ENCODE data around the gene SOX5. TPM values are rescaled to one million over a fixed set of nuclear protein-coding genes. Genes with fewer than 3 reads are reported as not detected.
A peak's percentile ranks its signal among the peaks of the same experiment; 100 is the strongest.

Gene SOX5
- total RNA-seq (2014; rRNA removed; shearing (Covaris generic)): 2.1 and 4.7 TPM in 2 replicates
- polyA plus RNA-seq (2016; fragmentation: Nextera tagmentation; extraction: Ambion mirVana): 1.0 and 1.5 TPM in 2 replicates
- long read RNA-seq, partial matches to known transcripts: 1 of 1 reads
- long read RNA-seq, other reads (novel, unspliced or antisense): 0 of 1 reads

DNA sequence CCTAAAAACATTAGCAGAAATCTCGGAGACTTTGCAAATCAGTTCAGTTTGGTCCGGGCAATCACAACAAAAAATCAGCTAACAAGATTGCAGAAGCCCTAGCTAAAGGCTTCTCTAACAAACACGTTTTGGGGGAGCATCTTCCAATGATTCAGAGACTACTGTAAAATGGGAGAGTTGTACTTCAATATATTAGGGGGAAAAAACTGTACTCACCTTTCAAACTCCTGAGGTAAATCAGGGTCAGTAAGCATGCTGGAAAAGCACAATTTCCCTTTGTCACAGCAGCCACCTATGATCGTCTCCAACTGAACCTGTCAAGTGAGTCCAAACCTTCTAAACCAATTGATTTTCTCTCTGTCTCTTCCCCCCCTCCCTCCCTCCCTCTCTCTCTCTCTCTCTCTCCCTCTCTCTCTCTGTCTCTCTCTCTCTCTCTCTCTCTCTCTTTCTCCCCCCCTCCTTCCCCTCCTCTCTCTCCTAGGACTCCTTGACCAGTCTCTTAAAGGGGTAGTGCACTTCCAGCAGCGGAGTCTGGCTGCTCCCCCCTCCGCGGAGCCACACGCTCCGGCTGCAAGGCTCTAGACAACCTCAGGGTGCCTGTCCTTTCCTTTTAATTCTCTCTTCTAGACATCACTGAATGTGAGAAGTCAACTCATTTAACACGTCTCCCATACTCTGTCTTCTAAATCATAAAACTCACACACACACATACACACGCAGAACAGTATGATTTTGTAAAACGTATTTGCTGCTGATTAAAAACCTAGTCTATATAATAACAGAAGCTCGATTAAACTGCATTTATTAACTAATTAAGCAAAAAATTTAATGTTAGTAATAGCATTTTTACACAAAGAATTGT is at the start of gene SOX5:
SOX5 (minus strand) TSS at position 323 of the 862 bp plus-strand sequence; CDS start at position 254, 69 bp downstream.
- no peak within 1 kb of the TSS for H3K27ac ChIP-seq (ENCODE audit: low read depth)
- Mint-ChIP-seq H3K27me3 (ENCODE audit: insufficient read depth, low read depth, poor library complexity) (peaks cover 1% of the 10 kb centered on the region), H3K9me3 (no peaks in the 10 kb centered on the region), H3K4me1 (no peaks in the 10 kb centered on the region), H3K4me3 (no peak within 1 kb of the TSS), H3K36me3 (ENCODE audit: low read depth) (no peaks in the 10 kb centered on the region), H3K27ac (no peak within 1 kb of the TSS)
- H3K4me3 ChIP-seq: peak within 1 kb of the TSS; percentile 59
- peak within 1 kb of the TSS; percentile 89 for H3K4me2 ChIP-seq
- no peaks in the 10 kb centered on the region for H3K79me2 ChIP-seq (replicated peaks; ENCODE audit: insufficient read depth)
- TF ChIP-seq, protein P1, sequence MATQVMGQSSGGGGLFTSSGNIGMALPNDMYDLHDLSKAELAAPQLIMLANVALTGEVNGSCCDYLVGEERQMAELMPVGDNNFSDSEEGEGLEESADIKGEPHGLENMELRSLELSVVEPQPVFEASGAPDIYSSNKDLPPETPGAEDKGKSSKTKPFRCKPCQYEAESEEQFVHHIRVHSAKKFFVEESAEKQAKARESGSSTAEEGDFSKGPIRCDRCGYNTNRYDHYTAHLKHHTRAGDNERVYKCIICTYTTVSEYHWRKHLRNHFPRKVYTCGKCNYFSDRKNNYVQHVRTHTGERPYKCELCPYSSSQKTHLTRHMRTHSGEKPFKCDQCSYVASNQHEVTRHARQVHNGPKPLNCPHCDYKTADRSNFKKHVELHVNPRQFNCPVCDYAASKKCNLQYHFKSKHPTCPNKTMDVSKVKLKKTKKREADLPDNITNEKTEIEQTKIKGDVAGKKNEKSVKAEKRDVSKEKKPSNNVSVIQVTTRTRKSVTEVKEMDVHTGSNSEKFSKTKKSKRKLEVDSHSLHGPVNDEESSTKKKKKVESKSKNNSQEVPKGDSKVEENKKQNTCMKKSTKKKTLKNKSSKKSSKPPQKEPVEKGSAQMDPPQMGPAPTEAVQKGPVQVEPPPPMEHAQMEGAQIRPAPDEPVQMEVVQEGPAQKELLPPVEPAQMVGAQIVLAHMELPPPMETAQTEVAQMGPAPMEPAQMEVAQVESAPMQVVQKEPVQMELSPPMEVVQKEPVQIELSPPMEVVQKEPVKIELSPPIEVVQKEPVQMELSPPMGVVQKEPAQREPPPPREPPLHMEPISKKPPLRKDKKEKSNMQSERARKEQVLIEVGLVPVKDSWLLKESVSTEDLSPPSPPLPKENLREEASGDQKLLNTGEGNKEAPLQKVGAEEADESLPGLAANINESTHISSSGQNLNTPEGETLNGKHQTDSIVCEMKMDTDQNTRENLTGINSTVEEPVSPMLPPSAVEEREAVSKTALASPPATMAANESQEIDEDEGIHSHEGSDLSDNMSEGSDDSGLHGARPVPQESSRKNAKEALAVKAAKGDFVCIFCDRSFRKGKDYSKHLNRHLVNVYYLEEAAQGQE (IDR thresholded peaks at IDR 0.05; ENCODE audit: unreplicated experiment): no peak
- TF ChIP-seq, protein P2, sequence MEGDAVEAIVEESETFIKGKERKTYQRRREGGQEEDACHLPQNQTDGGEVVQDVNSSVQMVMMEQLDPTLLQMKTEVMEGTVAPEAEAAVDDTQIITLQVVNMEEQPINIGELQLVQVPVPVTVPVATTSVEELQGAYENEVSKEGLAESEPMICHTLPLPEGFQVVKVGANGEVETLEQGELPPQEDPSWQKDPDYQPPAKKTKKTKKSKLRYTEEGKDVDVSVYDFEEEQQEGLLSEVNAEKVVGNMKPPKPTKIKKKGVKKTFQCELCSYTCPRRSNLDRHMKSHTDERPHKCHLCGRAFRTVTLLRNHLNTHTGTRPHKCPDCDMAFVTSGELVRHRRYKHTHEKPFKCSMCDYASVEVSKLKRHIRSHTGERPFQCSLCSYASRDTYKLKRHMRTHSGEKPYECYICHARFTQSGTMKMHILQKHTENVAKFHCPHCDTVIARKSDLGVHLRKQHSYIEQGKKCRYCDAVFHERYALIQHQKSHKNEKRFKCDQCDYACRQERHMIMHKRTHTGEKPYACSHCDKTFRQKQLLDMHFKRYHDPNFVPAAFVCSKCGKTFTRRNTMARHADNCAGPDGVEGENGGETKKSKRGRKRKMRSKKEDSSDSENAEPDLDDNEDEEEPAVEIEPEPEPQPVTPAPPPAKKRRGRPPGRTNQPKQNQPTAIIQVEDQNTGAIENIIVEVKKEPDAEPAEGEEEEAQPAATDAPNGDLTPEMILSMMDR (conservative IDR thresholded peaks at IDR 0.05; ENCODE audit: low read depth in 2 of 2): no peak
- TF ChIP-seq, protein P3, sequence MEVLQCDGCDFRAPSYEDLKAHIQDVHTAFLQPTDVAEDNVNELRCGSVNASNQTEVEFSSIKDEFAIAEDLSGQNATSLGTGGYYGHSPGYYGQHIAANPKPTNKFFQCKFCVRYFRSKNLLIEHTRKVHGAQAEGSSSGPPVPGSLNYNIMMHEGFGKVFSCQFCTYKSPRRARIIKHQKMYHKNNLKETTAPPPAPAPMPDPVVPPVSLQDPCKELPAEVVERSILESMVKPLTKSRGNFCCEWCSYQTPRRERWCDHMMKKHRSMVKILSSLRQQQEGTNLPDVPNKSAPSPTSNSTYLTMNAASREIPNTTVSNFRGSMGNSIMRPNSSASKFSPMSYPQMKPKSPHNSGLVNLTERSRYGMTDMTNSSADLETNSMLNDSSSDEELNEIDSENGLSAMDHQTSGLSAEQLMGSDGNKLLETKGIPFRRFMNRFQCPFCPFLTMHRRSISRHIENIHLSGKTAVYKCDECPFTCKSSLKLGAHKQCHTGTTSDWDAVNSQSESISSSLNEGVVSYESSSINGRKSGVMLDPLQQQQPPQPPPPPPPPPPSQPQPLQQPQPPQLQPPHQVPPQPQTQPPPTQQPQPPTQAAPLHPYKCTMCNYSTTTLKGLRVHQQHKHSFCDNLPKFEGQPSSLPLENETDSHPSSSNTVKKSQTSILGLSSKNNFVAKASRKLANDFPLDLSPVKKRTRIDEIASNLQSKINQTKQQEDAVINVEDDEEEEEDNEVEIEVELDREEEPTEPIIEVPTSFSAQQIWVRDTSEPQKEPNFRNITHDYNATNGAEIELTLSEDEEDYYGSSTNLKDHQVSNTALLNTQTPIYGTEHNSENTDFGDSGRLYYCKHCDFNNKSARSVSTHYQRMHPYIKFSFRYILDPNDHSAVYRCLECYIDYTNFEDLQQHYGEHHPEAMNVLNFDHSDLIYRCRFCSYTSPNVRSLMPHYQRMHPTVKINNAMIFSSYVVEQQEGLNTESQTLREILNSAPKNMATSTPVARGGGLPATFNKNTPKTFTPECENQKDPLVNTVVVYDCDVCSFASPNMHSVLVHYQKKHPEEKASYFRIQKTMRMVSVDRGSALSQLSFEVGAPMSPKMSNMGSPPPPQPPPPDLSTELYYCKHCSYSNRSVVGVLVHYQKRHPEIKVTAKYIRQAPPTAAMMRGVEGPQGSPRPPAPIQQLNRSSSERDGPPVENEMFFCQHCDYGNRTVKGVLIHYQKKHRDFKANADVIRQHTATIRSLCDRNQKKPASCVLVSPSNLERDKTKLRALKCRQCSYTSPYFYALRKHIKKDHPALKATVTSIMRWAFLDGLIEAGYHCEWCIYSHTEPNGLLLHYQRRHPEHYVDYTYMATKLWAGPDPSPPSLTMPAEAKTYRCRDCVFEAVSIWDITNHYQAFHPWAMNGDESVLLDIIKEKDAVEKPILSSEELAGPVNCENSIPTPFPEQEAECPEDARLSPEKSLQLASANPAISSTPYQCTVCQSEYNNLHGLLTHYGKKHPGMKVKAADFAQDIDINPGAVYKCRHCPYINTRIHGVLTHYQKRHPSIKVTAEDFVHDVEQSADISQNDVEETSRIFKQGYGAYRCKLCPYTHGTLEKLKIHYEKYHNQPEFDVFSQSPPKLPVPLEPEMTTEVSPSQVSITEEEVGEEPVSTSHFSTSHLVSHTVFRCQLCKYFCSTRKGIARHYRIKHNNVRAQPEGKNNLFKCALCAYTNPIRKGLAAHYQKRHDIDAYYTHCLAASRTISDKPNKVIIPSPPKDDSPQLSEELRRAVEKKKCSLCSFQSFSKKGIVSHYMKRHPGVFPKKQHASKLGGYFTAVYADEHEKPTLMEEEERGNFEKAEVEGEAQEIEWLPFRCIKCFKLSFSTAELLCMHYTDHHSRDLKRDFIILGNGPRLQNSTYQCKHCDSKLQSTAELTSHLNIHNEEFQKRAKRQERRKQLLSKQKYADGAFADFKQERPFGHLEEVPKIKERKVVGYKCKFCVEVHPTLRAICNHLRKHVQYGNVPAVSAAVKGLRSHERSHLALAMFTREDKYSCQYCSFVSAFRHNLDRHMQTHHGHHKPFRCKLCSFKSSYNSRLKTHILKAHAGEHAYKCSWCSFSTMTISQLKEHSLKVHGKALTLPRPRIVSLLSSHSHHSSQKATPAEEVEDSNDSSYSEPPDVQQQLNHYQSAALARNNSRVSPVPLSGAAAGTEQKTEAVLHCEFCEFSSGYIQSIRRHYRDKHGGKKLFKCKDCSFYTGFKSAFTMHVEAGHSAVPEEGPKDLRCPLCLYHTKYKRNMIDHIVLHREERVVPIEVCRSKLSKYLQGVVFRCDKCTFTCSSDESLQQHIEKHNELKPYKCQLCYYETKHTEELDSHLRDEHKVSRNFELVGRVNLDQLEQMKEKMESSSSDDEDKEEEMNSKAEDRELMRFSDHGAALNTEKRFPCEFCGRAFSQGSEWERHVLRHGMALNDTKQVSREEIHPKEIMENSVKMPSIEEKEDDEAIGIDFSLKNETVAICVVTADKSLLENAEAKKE (CRISPR knock-in tag; IDR thresholded peaks at IDR 0.05): no peak
- no peak for TF ChIP-seq NANOG (IDR thresholded peaks at IDR 0.05; ENCODE audit: borderline replicate concordance)
- no peak for TF ChIP-seq ZNF331 (CRISPR knock-in tag; IDR thresholded peaks at IDR 0.05; ENCODE audit: low read depth)
- no peak for TF ChIP-seq POLR2AphosphoS5 (IDR thresholded peaks at IDR 0.05; ENCODE audit: low read depth)
- no peak for TF ChIP-seq ZNF114 (CRISPR knock-in tag; IDR thresholded peaks at IDR 0.05)
- no peak for TF ChIP-seq CREB1 (CRISPR knock-in tag; IDR thresholded peaks at IDR 0.05; ENCODE audit: low read depth)
- no peak for TF ChIP-seq EZH2phosphoT487 (IDR thresholded peaks at IDR 0.05; ENCODE audit: unreplicated experiment)
- TF ChIP-seq, protein P4, sequence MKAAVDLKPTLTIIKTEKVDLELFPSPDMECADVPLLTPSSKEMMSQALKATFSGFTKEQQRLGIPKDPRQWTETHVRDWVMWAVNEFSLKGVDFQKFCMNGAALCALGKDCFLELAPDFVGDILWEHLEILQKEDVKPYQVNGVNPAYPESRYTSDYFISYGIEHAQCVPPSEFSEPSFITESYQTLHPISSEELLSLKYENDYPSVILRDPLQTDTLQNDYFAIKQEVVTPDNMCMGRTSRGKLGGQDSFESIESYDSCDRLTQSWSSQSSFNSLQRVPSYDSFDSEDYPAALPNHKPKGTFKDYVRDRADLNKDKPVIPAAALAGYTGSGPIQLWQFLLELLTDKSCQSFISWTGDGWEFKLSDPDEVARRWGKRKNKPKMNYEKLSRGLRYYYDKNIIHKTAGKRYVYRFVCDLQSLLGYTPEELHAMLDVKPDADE (IDR thresholded peaks at IDR 0.05): no peak
- TF ChIP-seq EZH2 (IDR thresholded peaks at IDR 0.05; ENCODE audit: low read depth, unreplicated experiment): no peak
- TF ChIP-seq JUNB (IDR thresholded peaks at IDR 0.05; ENCODE audit: unreplicated experiment): no peak
- TF ChIP-seq STAT1 (IDR thresholded peaks at IDR 0.05; ENCODE audit: unreplicated experiment): no peak
- H3K36me3 ChIP-seq (ENCODE audit: insufficient read depth): no peaks in the 10 kb centered on the region
- DNase-seq (ENCODE audit: low spot score) (peak; percentile 63), ATAC-seq (peak; percentile 97)
- H3F3A ChIP-seq (replicated peaks; ENCODE audit: low read depth): no peaks in the 10 kb centered on the region
- H2AFZ ChIP-seq: peak within 1 kb of the TSS; percentile 88
- peaks cover 34% of the 10 kb centered on the region for H3K27me3 ChIP-seq (ENCODE audit: insufficient read depth)
- no peaks in the 10 kb centered on the region for H3K9me2 ChIP-seq (ENCODE audit: insufficient read depth)
- H3K4me1 ChIP-seq (ENCODE audit: insufficient read depth): peaks cover 7% of the 10 kb centered on the region; the same call in 1 of the 2 replicates
- no peaks in the 10 kb centered on the region for H4K20me1 ChIP-seq (replicated peaks; ENCODE audit: insufficient read depth)
